ENCODE data around the gene SCML1. TPM values are rescaled to one million over a fixed set of nuclear protein-coding genes. Genes with fewer than 3 reads are reported as not detected.

Gene SCML1
- total RNA-seq, 1 experiment from 2014 or later, result 1.9 TPM

GRCh38 chrX:17801431-17801830, 64.1 kb downstream of the SCML1 start:
- no peak for DNase-seq
- H3K27me3 ChIP-seq (ENCODE audit: control insufficient read depth, insufficient read depth, low read length), result no peaks in the 10 kb centered on the region

GRCh38 chrX:17802756-17803155, 65.5 kb downstream of the SCML1 start:
- Histone ChIP-seq H3K27me3 (ENCODE audit: control insufficient read depth, insufficient read depth, low read length) (no peaks in the 10 kb centered on the region), H3K36me3 (replicated peaks; ENCODE audit: control insufficient read depth, insufficient read depth, low read length) (no peaks in the 10 kb centered on the region), H3K4me3 (ENCODE audit: insufficient read depth, low read depth, low read length) (no peak overlapping the region)
- no peak for DNase-seq

More at GRCh38 chrX:17801431-17801830, 64.1 kb downstream of the SCML1 start:
- no peaks in the 10 kb centered on the region for H3K36me3 ChIP-seq (replicated peaks; ENCODE audit: control insufficient read depth, insufficient read depth, low read length)
- H3K4me3 ChIP-seq (ENCODE audit: insufficient read depth, low read depth, low read length), result no peak overlapping the region

GRCh38 chrX:17803449-17803848, 66.2 kb downstream of the SCML1 start:
- no peak for DNase-seq
- Histone ChIP-seq H3K36me3 (replicated peaks; ENCODE audit: control insufficient read depth, insufficient read depth, low read length) (no peaks in the 10 kb centered on the region), H3K27me3 (ENCODE audit: control insufficient read depth, insufficient read depth, low read length) (no peaks in the 10 kb centered on the region), H3K4me3 (ENCODE audit: insufficient read depth, low read depth, low read length) (no peak overlapping the region)

Other genes with a start within 250 kb of the SCML1 start
- 0.18 and 0.38 TPM in 2 replicates for gene RAI2, start 123.8 kb downstream of the SCML1 start, total RNA-seq (2014; rRNA removed; shearing (Covaris generic))